Astrocyte (in vitro differentiated cells and primary cell): Measurements from ENCODE around the gene CLEC2B. TPM values are rescaled to one million over a fixed set of nuclear protein-coding genes. Genes with fewer than 3 reads are reported as not detected.

Source experiments
- DNase-seq: peaks from one replicate; pipeline ENCODE4 v3.0.0-alpha.2; 2010; ENCODE audit warnings: low read depth
- FAIRE-seq: peaks from 2 replicates; lab custom pipeline; 2011; peaks lifted over from hg19 to GRCh38; lab: Jason Lieb, UNC
- H2AFZ ChIP-seq: 2 replicates; pipeline ENCODE4 v1.6.0; 2012; ENCODE audit warnings: low read depth, low read length, inconsistent platforms
- H3K27ac ChIP-seq: 2 replicates; pipeline ENCODE4 v1.5.1; 2011; ENCODE audit warnings: low read depth, low read length, inconsistent platforms
- H3K27me3 ChIP-seq: 2 replicates; pipeline ENCODE4 v1.6.0; 2011; ENCODE audit warnings: low read length, inconsistent platforms; ENCODE audit not compliant: insufficient read depth
- H3K36me3 ChIP-seq: 2 replicates; pipeline ENCODE4 v1.5.1; 2011; ENCODE audit warnings: low read length, inconsistent platforms; ENCODE audit not compliant: insufficient read depth
- H3K4me1 ChIP-seq: 2 replicates; pipeline ENCODE4 v1.5.1; 2011; ENCODE audit warnings: low read length, inconsistent platforms; ENCODE audit not compliant: insufficient read depth
- H3K4me2 ChIP-seq: 2 replicates; pipeline ENCODE4 v1.6.0; 2012; ENCODE audit warnings: low read length, inconsistent platforms
- H3K4me3 ChIP-seq: 2 replicates; pipeline ENCODE4 v1.5.1; 2011; ENCODE audit warnings: low read depth, mild to moderate bottlenecking, low read length, inconsistent platforms; ENCODE audit not compliant: insufficient read depth
- H3K79me2 ChIP-seq: 2 replicates; pipeline ENCODE4 v1.6.0; 2012; ENCODE audit warnings: mild to moderate bottlenecking, low read length, inconsistent platforms; ENCODE audit not compliant: insufficient read depth
- H3K9ac ChIP-seq: 2 replicates; pipeline ENCODE4 v1.6.0; 2012; ENCODE audit warnings: mild to moderate bottlenecking, low read length, inconsistent platforms
- H3K9me3 ChIP-seq: 2 replicates; pipeline ENCODE4 v1.5.1; 2012; ENCODE audit warnings: low read depth, mild to moderate bottlenecking, low read length, inconsistent platforms; ENCODE audit not compliant: insufficient read depth
- H4K20me1 ChIP-seq: 2 replicates; pipeline ENCODE4 v1.6.0; 2012; ENCODE audit warnings: low read length, inconsistent platforms; ENCODE audit not compliant: insufficient read depth
- H3K27ac Mint-ChIP-seq: one replicate; pipeline ENCODE4 v1.8.0; 2021; ENCODE audit warnings: mild to moderate bottlenecking, mixed read lengths; ENCODE audit not compliant: unreplicated experiment
- H3K27me3 Mint-ChIP-seq: one replicate; pipeline ENCODE4 v1.8.0; 2021; ENCODE audit warnings: low read depth, mixed read lengths; ENCODE audit not compliant: unreplicated experiment
- H3K36me3 Mint-ChIP-seq: one replicate; pipeline ENCODE4 v1.8.0; 2021; ENCODE audit warnings: low read depth, mixed read lengths; ENCODE audit not compliant: unreplicated experiment
- H3K4me1 Mint-ChIP-seq: one replicate; pipeline ENCODE4 v1.8.0; 2021; ENCODE audit warnings: low read depth, mixed read lengths; ENCODE audit not compliant: unreplicated experiment
- H3K4me3 Mint-ChIP-seq: one replicate; pipeline ENCODE4 v1.8.0; 2021; ENCODE audit warnings: mild to moderate bottlenecking, moderate library complexity, mixed read lengths; ENCODE audit not compliant: unreplicated experiment
- H3K9me3 Mint-ChIP-seq: one replicate; pipeline ENCODE4 v1.8.0; 2021; ENCODE audit warnings: mild to moderate bottlenecking, mixed read lengths; ENCODE audit not compliant: unreplicated experiment
- EZH2 ChIP-seq: IDR thresholded peaks from 2 replicates; pipeline ENCODE4 v1.6.1; 2012; ENCODE audit warnings: mild to moderate bottlenecking, low read length, inconsistent platforms; ENCODE audit not compliant: insufficient read depth
- total RNA-seq: library from RNA; stranded (reverse); gene quantifications from 2 replicates; pipeline ENCODE4 v1.2.1, GENCODE V29; 2021
- TF ChIP-seq, protein P1 (sequence below): IDR thresholded peaks from 2 replicates; pipeline ENCODE4 v1.5.1; 2011; ENCODE audit warnings: low read depth, mild to moderate bottlenecking, inconsistent platforms, low read length, moderate library complexity; ENCODE audit not compliant: insufficient read depth

Gene CLEC2B
- total RNA-seq, 1 donor from 2014 or later: not detected

DNA sequence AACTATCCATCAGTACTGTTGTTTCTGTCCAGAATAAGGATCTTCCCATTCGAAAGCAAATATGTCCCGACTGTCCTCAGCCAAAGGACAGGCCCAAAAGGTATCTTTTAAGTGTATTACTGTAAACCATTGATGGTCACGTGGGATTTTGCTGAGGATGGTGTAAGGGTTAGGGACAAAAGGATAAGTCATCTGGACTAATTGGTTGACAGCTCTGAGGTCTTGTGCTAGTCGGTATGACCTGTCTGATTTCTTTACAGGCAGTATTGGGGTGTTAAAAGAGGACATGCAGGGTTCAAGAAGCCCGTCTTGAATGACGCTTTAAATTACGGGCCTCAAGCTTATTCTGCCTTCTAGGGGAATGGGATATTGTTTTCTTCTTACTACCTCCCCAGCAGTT is 38.6 kb upstream of the CLEC2B start:
- H4K20me1 ChIP-seq: no peaks in the 10 kb centered on the region
- no peak overlapping the region for H2AFZ ChIP-seq
- H3K36me3 ChIP-seq: no peaks in the 10 kb centered on the region
- H3K79me2 ChIP-seq: no peaks in the 10 kb centered on the region
- H3K9me3 Mint-ChIP-seq: peaks cover 29% of the 10 kb centered on the region
- no peak overlapping the region for H3K4me3 ChIP-seq
- H3K27ac ChIP-seq: no peak overlapping the region
- peak overlapping the region; percentile 55 for H3K4me3 Mint-ChIP-seq
- H3K4me2 ChIP-seq: no peak overlapping the region
- H3K4me1 ChIP-seq: no peaks in the 10 kb centered on the region
- DNase-seq (no peak), FAIRE-seq (no peak)
- no peaks in the 10 kb centered on the region for H3K27me3 ChIP-seq
- no peaks in the 10 kb centered on the region for H3K4me1 Mint-ChIP-seq
- TF ChIP-seq, protein P1, sequence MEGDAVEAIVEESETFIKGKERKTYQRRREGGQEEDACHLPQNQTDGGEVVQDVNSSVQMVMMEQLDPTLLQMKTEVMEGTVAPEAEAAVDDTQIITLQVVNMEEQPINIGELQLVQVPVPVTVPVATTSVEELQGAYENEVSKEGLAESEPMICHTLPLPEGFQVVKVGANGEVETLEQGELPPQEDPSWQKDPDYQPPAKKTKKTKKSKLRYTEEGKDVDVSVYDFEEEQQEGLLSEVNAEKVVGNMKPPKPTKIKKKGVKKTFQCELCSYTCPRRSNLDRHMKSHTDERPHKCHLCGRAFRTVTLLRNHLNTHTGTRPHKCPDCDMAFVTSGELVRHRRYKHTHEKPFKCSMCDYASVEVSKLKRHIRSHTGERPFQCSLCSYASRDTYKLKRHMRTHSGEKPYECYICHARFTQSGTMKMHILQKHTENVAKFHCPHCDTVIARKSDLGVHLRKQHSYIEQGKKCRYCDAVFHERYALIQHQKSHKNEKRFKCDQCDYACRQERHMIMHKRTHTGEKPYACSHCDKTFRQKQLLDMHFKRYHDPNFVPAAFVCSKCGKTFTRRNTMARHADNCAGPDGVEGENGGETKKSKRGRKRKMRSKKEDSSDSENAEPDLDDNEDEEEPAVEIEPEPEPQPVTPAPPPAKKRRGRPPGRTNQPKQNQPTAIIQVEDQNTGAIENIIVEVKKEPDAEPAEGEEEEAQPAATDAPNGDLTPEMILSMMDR: no peak
- no peak for TF ChIP-seq EZH2
- no peak overlapping the region for H3K27ac Mint-ChIP-seq
- peaks cover 7% of the 10 kb centered on the region for H3K36me3 Mint-ChIP-seq
- peaks cover 9% of the 10 kb centered on the region for H3K9me3 ChIP-seq
- no peak overlapping the region for H3K9ac ChIP-seq
- H3K27me3 Mint-ChIP-seq: no peaks in the 10 kb centered on the region

- Mint-ChIP-seq H3K4me3 (peak overlapping the region; percentile 2), H3K27me3 (no peaks in the 10 kb centered on the region), H3K27ac (no peak overlapping the region), H3K4me1 (no peaks in the 10 kb centered on the region), H3K9me3 (peaks cover 29% of the 10 kb centered on the region), H3K36me3 (peaks cover 7% of the 10 kb centered on the region)
- no peak overlapping the region for H2AFZ ChIP-seq
- H3K27ac ChIP-seq: no peak overlapping the region
- no peaks in the 10 kb centered on the region for H3K27me3 ChIP-seq
- H3K9me3 ChIP-seq: peaks cover 9% of the 10 kb centered on the region
- DNase-seq (no peak), FAIRE-seq (no peak)
- H4K20me1 ChIP-seq: no peaks in the 10 kb centered on the region
- H3K36me3 ChIP-seq: no peaks in the 10 kb centered on the region
- H3K4me1 ChIP-seq: no peaks in the 10 kb centered on the region
- no peak overlapping the region for H3K9ac ChIP-seq
- H3K79me2 ChIP-seq: no peaks in the 10 kb centered on the region
- H3K4me3 ChIP-seq: no peak overlapping the region
- H3K4me2 ChIP-seq: no peak overlapping the region
- no peak for TF ChIP-seq EZH2
- TF ChIP-seq, protein P1: no peak
These were observed 37.7 kb upstream of the CLEC2B start for GRCh38 chr12:9906873-9907272.

GRCh38 chr12:9902539-9903228 is 33.5 kb upstream of the CLEC2B start:
- FAIRE-seq: no peak
- Histone ChIP-seq H4K20me1 (no peaks in the 10 kb centered on the region), H3K79me2 (no peaks in the 10 kb centered on the region), H3K27ac (no peak overlapping the region), H2AFZ (no peak overlapping the region), H3K4me3 (no peak overlapping the region), H3K36me3 (no peaks in the 10 kb centered on the region), H3K4me1 (no peaks in the 10 kb centered on the region), H3K9me3 (no peaks in the 10 kb centered on the region), H3K4me2 (no peak overlapping the region), H3K27me3 (no peaks in the 10 kb centered on the region), H3K9ac (no peak overlapping the region)
- H3K27ac Mint-ChIP-seq: peak overlapping the region; percentile 36
- H3K4me3 Mint-ChIP-seq: no peak overlapping the region
- no peaks in the 10 kb centered on the region for H3K36me3 Mint-ChIP-seq
- H3K4me1 Mint-ChIP-seq: no peaks in the 10 kb centered on the region
- DNase-seq: no peak
- no peak for TF ChIP-seq EZH2
- TF ChIP-seq, protein P1: no peak
- no peaks in the 10 kb centered on the region for H3K27me3 Mint-ChIP-seq
- H3K9me3 Mint-ChIP-seq: peaks cover 5% of the 10 kb centered on the region
